Sciatic nerve (tissue), 2 donors: ENCODE results near the gene GPAM. TPM values are rescaled to one million over a fixed set of nuclear protein-coding genes. Genes with fewer than 3 reads are reported as not detected.
"Not testable (repeated sequence)": the region's sequence is repeated elsewhere in the genome, so short reads cannot be mapped to it uniquely, and the experiment has no call there.

Experiments used
- ATAC-seq: fragments of 200-7000 bp; cut with Tn5 transposase; one replicate; pipeline ENCODE4 v1.9.1; 2020; ENCODE audit warnings: mild to moderate bottlenecking, moderate library complexity
- DNase-seq: peaks from one replicate; pipeline ENCODE4 v3.0.0-alpha.2; 2020; ENCODE audit warnings: low spot score
- intact Hi-C: fragments of 100-400 bp; cut with DNase I; formaldehyde crosslinking; loops from one replicate; pipeline ENCODE4 v1.14.2; 2022
- total RNA-seq: library from RNA; stranded (reverse); fragmentation: NEBNext Ultra II Directional; extraction: Animal tissue kit (Norgen Biotek cat#: 25700); gene quantifications from one replicate; pipeline ENCODE4 v1.2.1, GENCODE V29; 2021
- donor health status: DM: no; HTN: no; CAD: no.
- donor health status: DM: no; HTN: no; CAD: no.

Gene GPAM
- total RNA-seq, 1 donor from 2014 or later = 71.9 TPM

GRCh38 chr10:112216966-112217365 is 33.4 kb upstream of the GPAM start:
- ATAC-seq (no peak), DNase-seq (no peak)
- intact Hi-C loops = no loop called here

- intact Hi-C loops = no loop called here
- ATAC-seq = no peak
- no peak for DNase-seq
Measured at GRCh38 chr10:112216151-112216550, 32.6 kb upstream of the GPAM start.

GRCh38 chr10:112215342-112215774 is 31.8 kb upstream of the GPAM start:
- DNase-seq (no peak), ATAC-seq (peak; percentile 20)
- intact Hi-C loops = no loop called here

DNA sequence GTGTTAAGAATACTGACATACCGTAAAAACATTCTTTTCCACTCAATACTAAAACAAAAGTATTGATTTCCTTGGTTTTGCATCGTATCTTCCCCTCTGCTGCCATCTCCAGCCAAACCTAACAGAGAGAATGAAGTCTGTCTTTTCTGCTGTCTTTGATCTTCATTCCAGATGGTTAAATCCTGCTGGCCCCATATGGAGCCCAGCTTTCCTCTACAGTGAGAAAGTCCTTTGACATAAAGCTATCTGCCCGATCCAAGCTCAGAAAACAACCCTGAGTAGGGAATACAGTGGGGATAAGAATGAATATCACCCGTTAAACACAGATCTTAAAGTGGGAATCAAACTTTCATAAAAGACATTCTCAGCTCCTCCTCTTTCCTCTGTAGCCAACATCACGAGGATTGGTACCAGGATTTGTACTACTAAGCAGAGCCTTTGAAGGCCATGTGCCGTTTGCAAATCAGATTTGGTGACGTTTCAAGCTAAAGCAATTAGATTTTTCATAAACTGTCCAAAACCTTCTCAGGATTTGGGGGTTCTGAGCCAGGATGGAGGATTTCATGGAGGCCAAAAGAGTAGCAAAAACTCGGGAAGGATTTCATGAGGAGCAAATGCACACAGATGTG is 30.8 kb upstream of the GPAM start:
- ATAC-seq (no peak), DNase-seq (no peak)
- intact Hi-C loops = no loop called here

- intact Hi-C loops = no loop called here
- DNase-seq (no peak), ATAC-seq (no peak)
Measured at GRCh38 chr10:112213836-112214235, 30.3 kb upstream of the GPAM start.

DNA sequence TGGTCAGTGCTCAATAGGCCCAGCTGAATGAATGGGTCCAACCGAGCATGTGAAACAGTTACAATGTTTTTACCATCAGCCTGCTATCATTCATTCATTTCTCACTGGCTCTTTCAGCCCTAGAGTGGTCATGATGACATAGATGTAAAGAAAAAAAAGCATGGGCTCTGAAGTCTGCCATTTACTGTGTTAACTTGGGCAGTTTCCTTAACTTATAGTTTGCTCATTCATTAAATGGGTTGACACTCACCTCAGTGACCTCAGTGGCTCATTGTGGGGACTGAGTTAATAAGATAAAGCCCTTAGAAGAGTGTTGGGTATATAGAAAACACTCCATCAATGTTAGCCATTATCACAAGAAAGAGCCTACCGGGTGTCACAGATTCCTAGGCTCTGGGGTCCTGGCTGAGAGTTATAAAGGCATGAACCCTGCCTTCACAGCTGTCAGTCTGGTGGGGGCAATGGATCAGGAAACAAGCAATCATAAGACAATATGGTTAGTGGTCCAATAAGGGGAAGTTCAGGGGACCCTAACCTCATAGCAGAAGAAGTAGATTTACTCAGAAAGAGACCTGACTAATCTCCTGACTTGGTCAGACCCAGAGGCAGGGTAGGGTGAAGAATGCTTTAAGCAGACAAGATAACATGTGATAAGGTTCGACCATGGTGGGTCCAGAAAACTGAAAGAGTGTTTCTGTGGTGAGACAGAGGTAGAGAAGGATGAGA is 29.7 kb upstream of the GPAM start:
- DNase-seq (no peak), ATAC-seq (no peak)
- intact Hi-C loops = no loop called here

DNA sequence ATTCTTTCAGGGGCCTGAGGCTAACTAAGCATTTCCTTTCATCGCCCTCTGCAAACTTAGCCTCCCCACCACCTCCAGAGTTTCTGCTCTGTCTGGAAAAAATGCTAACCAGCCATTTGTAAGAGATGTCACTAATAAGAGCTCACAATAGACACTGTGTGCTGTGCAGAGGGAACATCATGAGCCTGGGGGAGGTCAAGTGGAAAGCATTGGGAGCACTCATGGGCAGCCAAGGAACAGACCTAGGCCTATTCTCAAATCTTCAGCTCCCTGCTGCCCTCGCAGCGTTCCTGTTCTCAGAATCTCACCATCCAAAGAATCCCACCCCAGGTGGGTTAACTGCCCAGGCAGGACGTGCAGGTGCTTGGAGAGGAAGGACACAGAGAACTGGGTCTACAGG is 27.1 kb upstream of the GPAM start:
- intact Hi-C loops = no loop called here
- no peak for ATAC-seq
- DNase-seq = no peak

DNA sequence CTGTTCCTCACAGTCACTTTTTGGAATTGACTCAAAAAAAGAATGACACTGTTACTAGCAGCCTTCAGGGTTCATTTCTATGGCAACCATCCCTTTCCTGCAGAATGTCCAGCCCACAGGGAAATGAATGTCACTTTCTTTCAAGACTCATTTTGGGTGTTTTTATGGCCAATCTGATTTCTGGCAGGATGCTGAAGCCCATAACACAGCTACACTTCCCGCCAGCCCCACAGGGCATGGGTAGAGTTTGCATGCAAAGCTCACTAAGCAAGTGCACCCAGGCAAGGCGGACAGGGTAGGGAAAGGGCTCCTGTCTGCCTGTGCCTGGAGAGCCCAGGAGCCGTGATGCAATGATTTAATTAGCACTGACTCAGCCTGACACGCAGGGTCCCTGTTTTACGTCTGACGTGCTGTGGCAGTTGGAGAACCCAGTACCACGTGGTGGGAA is 26.1 kb upstream of the GPAM start:
- intact Hi-C loops = no loop called here
- peak; percentile 10 for ATAC-seq
- DNase-seq = no peak

- intact Hi-C loops = no loop called here
- ATAC-seq (no peak), DNase-seq (no peak)
Measured at GRCh38 chr10:112208997-112209396, 25.4 kb upstream of the GPAM start.

- no peak for ATAC-seq
- intact Hi-C loops = no loop called here
- no peak for DNase-seq
Measured at GRCh38 chr10:112208292-112208691, 24.7 kb upstream of the GPAM start.

GRCh38 chr10:112203328-112204076 is 19.9 kb upstream of the GPAM start:
- DNase-seq (no peak), ATAC-seq (no peak)
- intact Hi-C loops = no loop called here

GRCh38 chr10:112202561-112203241 is 19.1 kb upstream of the GPAM start:
- ATAC-seq (no peak), DNase-seq (no peak)
- intact Hi-C loops = no loop called here

DNA sequence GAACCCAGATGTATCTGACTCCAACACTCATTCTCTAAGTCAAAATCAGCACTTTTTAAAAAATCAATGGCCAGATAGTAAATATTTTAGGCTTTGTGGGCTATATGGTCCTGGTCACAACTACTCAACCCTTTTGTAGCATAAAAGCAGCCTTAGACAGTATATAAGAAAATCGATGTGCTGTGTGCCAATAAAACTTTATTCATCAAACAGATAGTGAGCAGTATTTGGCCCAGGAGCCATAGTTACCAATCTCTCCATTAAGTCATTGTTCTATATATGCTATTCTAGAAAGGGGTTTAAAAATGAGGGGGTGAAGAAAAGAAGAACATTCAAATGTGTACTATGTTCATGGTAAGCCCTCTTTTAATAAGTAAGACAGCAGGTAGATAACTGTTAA is 18.5 kb upstream of the GPAM start:
- intact Hi-C loops = no loop called here
- DNase-seq (no peak), ATAC-seq (no peak)

GRCh38 chr10:112201334-112201733 is 17.8 kb upstream of the GPAM start:
- no peak for DNase-seq
- no peak for ATAC-seq
- intact Hi-C loops = no loop called here

DNA sequence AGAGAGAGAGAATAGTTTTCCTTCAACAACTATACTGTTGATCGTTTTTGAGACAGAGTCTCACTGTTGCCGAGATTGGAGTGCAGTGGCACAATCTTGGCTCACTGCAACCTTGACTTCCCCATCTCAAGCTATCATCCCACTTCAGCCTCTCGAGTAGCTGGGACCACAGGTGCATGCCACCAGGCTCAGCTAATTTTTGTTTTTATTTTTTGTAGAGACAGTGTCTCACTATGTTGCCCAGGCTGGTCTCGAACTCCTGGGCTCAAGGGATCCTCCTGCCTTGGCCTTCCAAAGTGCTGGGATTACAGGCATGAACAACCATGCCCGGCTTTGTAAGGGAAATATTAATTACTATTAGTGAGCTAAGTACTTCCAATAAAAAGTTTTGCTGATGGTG is 16.7 kb upstream of the GPAM start:
- intact Hi-C loops, ATAC-seq, DNase-seq: not testable (repeated sequence)

- ATAC-seq, intact Hi-C loops, DNase-seq: not testable (repeated sequence)
Measured at GRCh38 chr10:112197662-112198061, 14.1 kb upstream of the GPAM start.

DNA sequence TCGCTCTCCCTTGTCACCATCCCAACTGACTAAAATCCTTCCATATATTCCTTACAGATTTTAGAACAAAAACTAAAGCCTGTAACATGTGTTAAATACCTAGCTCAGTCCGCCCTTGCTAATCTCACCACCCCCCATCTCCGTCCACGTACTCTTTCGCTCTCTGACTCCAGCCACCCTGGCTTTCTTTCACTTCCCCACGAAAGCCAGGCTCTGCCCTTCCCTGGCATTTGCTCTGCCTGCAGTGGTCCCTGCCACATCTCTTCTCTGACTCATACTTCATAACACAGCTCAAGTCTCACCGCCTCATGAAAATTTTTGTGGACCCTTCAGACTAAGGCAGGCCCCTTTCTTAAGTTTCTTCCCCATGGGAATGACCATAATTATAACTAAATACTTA is 11.7 kb upstream of the GPAM start:
- ATAC-seq (no peak), DNase-seq (no peak)
- intact Hi-C loops = no loop called here

DNA sequence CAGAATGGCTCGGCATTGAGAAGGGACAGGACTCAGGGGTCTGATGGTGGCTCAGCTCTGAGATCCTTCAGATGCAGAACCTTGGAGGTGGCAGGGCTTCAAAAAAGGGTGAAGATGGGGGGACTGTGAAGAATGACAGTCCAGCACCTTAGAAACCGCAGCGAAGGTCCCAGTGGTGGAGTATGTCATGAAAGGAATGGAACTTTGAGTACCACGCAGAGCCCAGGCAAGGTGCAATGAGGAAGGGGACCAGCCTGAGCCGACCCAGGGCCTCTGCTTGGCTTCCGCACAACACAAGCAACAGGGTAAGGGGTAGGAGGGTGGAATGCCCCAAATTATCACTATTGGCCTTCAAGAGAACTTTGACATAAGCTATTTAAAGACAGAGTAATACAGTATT is 8.2 kb upstream of the GPAM start:
- DNase-seq = no peak
- no peak for ATAC-seq

GRCh38 chr10:112191041-112191590 is 7.6 kb upstream of the GPAM start:
- DNase-seq = no peak
- intact Hi-C loops = no loop called here
- no peak for ATAC-seq

More for the DNA sequence above, 8.2 kb upstream of the GPAM start:
- intact Hi-C loops = no loop called here
